Retinal pigment epithelial cell (primary cell): ENCODE data around the gene ZNF592.

Experiments
- DNase-seq: peaks from one replicate; pipeline ENCODE4 v3.0.0-alpha.2; 2010; ENCODE audit warnings: low read depth
- H3K4me3 ChIP-seq: 2 replicates; pipeline ENCODE4 v1.5.1; 2011; ENCODE audit warnings: mild to moderate bottlenecking, low read length, control low read depth, moderate library complexity
- TF ChIP-seq, protein P1 (sequence below): conservative IDR thresholded peaks from 2 replicates; pipeline ENCODE4 v1.5.1; 2011; ENCODE audit warnings: low read depth, low read length, control low read depth, inconsistent platforms

Gene ZNF592

DNA sequence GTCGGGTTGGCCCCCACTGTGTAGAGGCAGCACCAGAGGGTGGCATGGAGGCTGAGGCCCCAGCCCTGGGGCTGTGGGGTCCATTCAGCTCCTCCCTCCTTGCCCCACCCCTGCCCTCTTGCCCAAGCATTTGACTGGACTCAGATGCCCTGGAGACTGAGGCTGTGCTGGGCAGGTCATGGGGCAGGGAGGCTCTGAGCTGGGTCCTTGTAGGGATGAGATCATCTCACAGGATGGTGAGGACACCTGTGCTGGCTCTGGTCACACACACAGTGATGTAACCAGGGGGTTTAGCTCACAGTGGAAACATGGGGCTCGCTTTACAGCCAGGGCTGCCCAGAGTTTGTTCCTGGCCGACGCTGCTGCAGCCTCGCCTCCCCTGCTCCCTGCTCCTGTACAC, 86.6 kb downstream of the ZNF592 start:
- TF ChIP-seq, protein P1, sequence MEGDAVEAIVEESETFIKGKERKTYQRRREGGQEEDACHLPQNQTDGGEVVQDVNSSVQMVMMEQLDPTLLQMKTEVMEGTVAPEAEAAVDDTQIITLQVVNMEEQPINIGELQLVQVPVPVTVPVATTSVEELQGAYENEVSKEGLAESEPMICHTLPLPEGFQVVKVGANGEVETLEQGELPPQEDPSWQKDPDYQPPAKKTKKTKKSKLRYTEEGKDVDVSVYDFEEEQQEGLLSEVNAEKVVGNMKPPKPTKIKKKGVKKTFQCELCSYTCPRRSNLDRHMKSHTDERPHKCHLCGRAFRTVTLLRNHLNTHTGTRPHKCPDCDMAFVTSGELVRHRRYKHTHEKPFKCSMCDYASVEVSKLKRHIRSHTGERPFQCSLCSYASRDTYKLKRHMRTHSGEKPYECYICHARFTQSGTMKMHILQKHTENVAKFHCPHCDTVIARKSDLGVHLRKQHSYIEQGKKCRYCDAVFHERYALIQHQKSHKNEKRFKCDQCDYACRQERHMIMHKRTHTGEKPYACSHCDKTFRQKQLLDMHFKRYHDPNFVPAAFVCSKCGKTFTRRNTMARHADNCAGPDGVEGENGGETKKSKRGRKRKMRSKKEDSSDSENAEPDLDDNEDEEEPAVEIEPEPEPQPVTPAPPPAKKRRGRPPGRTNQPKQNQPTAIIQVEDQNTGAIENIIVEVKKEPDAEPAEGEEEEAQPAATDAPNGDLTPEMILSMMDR: no peak
- no peak overlapping the region for H3K4me3 ChIP-seq
- no peak for DNase-seq

DNA sequence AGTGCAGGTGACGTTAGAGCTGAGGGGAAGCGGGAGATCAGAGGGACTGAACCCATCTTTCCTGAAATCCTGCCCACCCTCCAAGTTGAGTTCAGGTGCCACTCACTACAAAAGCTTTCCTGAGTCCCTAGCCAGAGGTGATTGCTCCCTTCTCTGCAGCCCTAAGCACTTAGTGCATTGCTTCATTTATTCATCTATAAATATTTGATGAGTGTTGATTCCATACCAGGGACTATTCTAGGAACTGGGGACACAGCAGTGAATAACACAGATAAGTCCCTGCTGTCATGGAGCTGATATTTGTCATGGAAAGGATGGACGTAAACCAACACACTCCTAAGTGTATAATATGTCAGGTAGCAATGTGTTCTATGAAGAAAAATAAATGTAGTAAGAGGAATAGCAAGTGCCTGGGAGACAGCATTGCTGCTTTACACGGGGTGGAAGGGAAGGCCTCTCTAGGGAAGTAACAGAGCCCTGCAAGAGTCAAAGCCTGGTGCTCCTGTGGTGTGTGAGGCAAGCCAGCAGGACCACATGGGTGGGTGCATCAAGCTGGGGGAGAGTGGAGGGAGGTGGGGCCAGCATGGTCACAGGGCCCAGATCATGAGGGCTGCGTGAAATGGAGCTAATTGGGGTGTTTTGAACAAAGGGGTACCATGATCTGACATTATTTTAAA, 87.4 kb downstream of the ZNF592 start:
- TF ChIP-seq, protein P1: no peak
- H3K4me3 ChIP-seq: no peak overlapping the region
- no peak for DNase-seq

DNA sequence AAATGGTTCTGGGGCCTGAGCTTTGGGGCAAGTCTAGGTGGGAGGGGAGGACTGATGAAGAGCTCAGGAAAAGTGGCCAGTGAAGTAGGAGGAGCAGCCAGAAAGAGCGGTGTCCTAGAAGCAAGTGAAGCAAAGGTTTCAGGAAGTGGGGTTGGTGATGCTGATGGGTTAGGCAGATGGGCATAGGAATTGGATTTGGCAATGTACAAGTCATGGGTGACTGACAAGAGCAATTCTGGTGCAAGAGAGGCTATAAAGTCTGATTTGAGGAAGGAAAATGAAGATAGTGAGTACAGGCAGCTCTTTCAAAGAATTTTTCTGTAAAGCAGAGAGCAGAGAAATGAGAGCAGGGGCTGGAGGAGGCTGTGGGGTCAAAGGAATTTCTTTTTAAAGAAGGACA, 88.5 kb downstream of the ZNF592 start:
- no peak for DNase-seq
- H3K4me3 ChIP-seq: no peak overlapping the region
- TF ChIP-seq, protein P1: no peak

DNA sequence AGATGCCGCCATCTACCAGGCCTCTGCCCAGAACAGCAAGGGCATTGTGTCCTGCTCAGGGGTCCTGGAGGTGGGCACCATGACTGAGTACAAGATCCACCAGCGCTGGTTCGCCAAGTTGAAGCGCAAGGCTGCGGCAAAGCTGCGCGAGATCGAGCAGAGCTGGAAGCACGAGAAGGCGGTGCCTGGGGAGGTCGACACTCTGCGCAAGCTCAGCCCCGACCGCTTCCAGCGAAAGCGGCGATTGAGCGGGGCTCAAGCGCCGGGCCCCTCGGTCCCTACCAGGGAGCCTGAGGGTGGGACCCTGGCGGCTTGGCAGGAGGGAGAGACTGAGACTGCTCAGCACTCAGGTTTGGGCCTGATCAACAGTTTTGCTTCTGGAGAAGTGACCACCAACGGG, 91.3 kb downstream of the ZNF592 start:
- TF ChIP-seq, protein P1: no peak
- no peak for DNase-seq
- no peak overlapping the region for H3K4me3 ChIP-seq

DNA sequence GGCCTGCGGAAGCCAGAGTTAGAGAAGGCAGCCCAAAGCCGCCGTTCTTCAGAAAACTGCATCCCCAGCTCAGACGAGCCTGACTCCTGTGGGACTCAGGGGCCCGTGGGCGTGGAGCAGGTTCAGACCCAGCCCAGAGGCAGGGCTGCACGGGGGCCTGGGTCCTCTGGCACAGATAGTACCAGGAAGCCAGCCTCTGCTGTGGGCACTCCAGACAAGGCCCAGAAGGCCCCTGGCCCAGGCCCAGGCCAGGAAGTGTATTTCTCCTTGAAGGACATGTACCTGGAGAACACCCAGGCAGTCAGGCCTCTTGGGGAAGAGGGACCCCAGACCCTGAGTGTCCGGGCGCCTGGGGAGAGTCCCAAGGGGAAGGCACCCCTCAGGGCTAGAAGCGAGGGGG, 91.9 kb downstream of the ZNF592 start:
- no peak overlapping the region for H3K4me3 ChIP-seq
- DNase-seq: no peak
- TF ChIP-seq, protein P1: no peak

DNA sequence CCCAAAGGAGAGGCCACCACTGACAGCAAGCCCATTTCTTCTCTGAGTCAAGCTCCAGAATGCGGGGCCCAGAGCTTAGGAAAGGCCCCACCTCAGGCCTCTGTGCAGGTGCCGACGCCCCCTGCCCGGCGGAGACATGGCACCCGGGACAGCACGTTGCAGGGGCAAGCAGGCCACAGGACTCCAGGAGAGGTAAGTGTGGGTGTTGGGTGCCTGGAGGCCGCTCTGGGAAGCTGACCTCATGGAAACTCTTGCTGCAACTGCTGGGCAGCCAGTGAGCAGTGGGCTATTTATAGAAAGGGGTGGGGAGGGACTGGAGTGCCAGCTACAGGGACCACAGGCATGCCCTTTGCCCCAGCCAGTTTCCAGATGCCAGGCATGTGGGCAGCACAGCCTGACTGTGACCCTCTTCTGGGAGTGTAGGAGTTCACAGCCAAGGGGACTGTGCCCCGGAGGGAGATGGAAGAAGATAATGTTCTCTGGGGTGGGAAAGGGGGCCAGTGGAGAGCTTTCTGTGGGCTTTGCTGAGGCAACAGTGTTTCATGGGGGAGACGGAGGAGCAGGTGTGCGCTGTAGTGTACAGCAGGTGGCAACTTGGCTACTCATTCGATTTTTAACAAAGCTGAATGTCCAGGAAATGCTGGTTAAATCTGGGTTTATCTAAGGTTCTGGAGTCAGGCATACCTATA, 92.5 kb downstream of the ZNF592 start:
- DNase-seq: peak; percentile 79
- TF ChIP-seq, protein P1: no peak
- H3K4me3 ChIP-seq: no peak overlapping the region

DNA sequence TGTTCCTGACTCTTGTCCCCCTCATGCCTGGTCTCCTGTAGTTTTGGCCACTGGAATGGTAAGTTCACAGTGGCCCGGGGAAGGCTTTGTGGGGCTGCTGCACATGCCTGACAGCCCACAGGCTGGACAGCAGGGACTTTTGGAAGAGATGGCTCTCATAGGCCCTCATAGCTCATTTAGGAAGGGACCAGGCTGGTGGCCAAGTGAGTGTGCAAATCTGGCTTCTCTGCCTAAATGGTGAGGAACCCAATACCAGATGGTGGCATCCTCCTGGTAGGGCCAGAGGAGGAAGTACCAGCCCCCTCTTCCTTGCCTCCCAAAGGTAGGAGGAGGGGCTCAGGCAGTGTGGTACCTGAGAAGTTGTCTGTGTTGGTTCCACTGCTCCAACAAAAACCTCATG, 94.4 kb downstream of the ZNF592 start:
- no peak for DNase-seq
- TF ChIP-seq, protein P1: no peak
- no peak overlapping the region for H3K4me3 ChIP-seq
